ENCODE measurements around the gene DNALI1.
"Not testable (repeated sequence)": the region's sequence is repeated elsewhere in the genome, so short reads cannot be mapped to it uniquely, and the experiment has no call there.

DNALI1 gene

GRCh38 chr1:37553927-37554808 lies 2.6 kb upstream of the DNALI1 start, which contains the start of gene SNIP1:
Gene SNIP1 (minus strand): TSS chr1:37554293. CDS start chr1:37554229, 64 bp downstream.
- peak; percentile 81 to 88 (median 83) for DNase-seq (ENCODE audit: low read depth in 2 of 3, low spot score in 1 of 3)

GRCh38 chr1:37557402-37557801 lies 662 bp downstream of the DNALI1 start:
- DNase-seq (ENCODE audit: low read depth in 2 of 3, low spot score in 1 of 3), result no peak

GRCh38 chr1:37558411-37558810 lies 1.7 kb downstream of the DNALI1 start:
- no peak for DNase-seq (ENCODE audit: low read depth in 2 of 3, low spot score in 1 of 3)

GRCh38 chr1:37559080-37559479 lies 2.3 kb downstream of the DNALI1 start:
- no peak for DNase-seq (ENCODE audit: low read depth in 2 of 3, low spot score in 1 of 3)

- not testable (repeated sequence) for DNase-seq (ENCODE audit: low read depth in 2 of 3, low spot score in 1 of 3)
These were observed 3.2 kb downstream of the DNALI1 start for GRCh38 chr1:37559957-37560379.

GRCh38 chr1:37560401-37561132 lies 3.8 kb downstream of the DNALI1 start:
- no peak for DNase-seq (ENCODE audit: low read depth in 2 of 3, low spot score in 1 of 3)

GRCh38 chr1:37561133-37562132 lies 4.7 kb downstream of the DNALI1 start:
- DNase-seq (ENCODE audit: low read depth in 2 of 3, low spot score in 1 of 3), result peak in 2 of 3 donors; percentile 17 to 30

- DNase-seq (ENCODE audit: low read depth in 2 of 3, low spot score in 1 of 3), result no peak
These were observed 6.2 kb downstream of the DNALI1 start for GRCh38 chr1:37562984-37563383.

- DNase-seq (ENCODE audit: low read depth in 2 of 3, low spot score in 1 of 3), result no peak
These were observed 8.2 kb downstream of the DNALI1 start for GRCh38 chr1:37564892-37565291.

GRCh38 chr1:37567023-37567422 lies 10.3 kb downstream of the DNALI1 start:
- no peak for DNase-seq (ENCODE audit: low read depth in 2 of 3, low spot score in 1 of 3)

GRCh38 chr1:37570528-37571334 lies 14.0 kb downstream of the DNALI1 start:
- no peak for DNase-seq (ENCODE audit: low read depth in 2 of 3, low spot score in 1 of 3)

- DNase-seq (ENCODE audit: low read depth in 2 of 3, low spot score in 1 of 3), result peak in 1 of 3 donors; percentile 24
These were observed 18.2 kb downstream of the DNALI1 start for GRCh38 chr1:37574834-37575480.

GRCh38 chr1:37575692-37576091 lies 19.0 kb downstream of the DNALI1 start:
- DNase-seq (ENCODE audit: low read depth in 2 of 3, low spot score in 1 of 3), result no peak

GRCh38 chr1:37584544-37584943 lies 27.8 kb downstream of the DNALI1 start:
- not testable (repeated sequence) for DNase-seq (ENCODE audit: low read depth in 2 of 3, low spot score in 1 of 3)

- DNase-seq (ENCODE audit: low read depth in 2 of 3, low spot score in 1 of 3), result no peak
These were observed 32.2 kb downstream of the DNALI1 start for GRCh38 chr1:37588939-37589338.

- no peak for DNase-seq (ENCODE audit: low read depth in 2 of 3, low spot score in 1 of 3)
These were observed 37.0 kb downstream of the DNALI1 start for GRCh38 chr1:37593726-37594125.

- DNase-seq (ENCODE audit: low read depth in 2 of 3, low spot score in 1 of 3), result peak; percentile 92 to 96 (median 93)
These were observed 38.9 kb downstream of the DNALI1 start, which contains the start of gene GNL2 for GRCh38 chr1:37595440-37596181. Gene GNL2 (minus strand): TSS chr1:37595937. CDS start chr1:37595822, 115 bp downstream.

- no peak for DNase-seq (ENCODE audit: low read depth in 2 of 3, low spot score in 1 of 3)
These were observed 39.5 kb downstream of the DNALI1 start for GRCh38 chr1:37596182-37596667.
